NCI-H1092 treated with DMSO at 0.1 percent for 48 hours (cell line): ENCODE data around the gene MARCHF9.

Experiments
- DNase-seq: peaks from one replicate; lab custom pipeline; 2025; lab: John Stamatoyannopoulos, UW

Gene MARCHF9

GRCh38 chr12:57753756-57754337, 1.1 kb upstream of the MARCHF9 start:
- DNase-seq: no peak

DNA sequence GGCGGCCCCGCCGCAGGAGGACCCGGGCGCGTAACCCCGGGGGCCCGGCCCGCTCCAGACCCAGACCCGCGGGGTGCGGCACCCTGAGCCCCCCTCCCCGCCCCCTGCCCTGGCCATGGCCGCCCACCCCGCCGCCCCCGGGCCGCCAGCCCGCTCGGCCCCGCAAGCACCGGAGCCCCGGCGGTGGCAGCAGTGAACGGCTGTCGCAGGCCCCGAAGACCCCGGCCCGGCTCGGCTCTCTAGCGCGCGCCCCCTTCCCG, 221 bp downstream of the MARCHF9 start:
- no peak for DNase-seq

- no peak for DNase-seq
Observed at GRCh38 chr12:57755454-57756372, 810 bp downstream of the MARCHF9 start.

GRCh38 chr12:57756406-57757341, 1.8 kb downstream of the MARCHF9 start:
- no peak for DNase-seq

GRCh38 chr12:57757771-57758170, 2.9 kb downstream of the MARCHF9 start:
- no peak for DNase-seq

DNA sequence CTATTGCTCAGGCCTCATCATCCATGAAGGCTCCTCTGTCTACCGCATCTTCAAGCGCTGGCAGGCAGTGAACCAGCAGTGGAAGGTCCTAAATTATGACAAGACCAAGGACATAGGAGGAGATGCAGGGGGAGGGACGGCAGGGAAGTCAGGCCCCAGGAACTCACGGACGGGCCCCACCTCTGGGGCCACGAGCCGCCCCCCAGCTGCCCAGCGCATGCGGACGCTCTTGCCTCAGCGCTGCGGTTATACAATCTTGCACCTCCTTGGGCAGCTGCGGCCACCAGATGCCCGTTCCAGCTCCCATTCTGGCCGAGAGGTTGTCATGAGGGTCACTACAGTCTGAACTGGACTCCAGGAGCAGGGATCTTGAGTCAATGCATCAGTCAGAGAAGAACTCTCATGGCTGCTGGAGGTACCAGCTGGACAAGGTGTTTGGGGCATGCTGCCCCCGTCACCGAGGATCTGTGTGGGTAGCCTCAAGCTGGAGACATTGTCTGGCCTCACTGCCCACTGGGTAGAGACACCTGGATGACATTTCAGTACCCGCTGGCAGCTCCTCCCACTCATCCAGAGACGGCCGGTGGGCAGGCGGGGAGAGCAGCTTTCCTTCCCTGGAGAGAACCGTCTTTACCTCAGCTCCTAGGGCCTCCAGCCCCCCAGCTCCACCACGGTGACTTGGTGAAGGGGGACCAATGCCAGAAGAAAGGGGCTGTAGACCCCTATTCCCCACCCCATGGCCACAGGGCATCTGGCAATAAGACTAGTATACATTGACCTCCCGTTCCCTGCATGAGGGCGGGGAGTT, 3.9 kb downstream of the MARCHF9 start:
- no peak for DNase-seq

DNA sequence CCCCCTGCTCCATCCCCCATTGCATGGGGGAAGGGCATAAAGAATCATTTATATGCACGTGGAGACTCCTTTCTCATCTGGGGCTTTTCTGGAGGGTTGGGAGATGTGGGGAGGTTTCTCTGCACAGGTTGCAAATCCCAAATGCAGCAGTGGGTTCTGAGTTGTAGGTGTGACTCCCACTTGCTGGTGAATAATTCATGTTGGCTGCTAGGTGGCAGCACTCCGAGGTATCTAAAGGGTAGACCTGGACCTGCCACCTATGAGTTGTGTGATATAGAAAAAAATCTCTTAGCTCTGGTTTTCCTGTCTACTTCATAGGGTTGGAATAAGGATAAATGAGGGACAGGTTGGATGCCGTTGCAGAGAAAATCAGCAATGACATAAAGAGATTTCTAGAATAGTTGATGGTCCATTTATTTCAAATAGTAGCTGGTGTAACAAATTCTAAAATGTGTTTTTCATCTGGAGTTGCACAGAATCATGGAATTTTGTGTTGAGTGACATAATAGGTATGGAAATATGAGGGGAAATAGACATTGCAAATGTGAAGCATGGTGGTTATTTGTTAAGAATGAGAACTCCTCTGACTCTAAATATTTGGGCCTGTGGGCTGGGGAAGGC, 4.6 kb downstream of the MARCHF9 start:
- DNase-seq: no peak

- DNase-seq: no peak
Observed at GRCh38 chr12:57760347-57760982, 5.6 kb downstream of the MARCHF9 start.

DNA sequence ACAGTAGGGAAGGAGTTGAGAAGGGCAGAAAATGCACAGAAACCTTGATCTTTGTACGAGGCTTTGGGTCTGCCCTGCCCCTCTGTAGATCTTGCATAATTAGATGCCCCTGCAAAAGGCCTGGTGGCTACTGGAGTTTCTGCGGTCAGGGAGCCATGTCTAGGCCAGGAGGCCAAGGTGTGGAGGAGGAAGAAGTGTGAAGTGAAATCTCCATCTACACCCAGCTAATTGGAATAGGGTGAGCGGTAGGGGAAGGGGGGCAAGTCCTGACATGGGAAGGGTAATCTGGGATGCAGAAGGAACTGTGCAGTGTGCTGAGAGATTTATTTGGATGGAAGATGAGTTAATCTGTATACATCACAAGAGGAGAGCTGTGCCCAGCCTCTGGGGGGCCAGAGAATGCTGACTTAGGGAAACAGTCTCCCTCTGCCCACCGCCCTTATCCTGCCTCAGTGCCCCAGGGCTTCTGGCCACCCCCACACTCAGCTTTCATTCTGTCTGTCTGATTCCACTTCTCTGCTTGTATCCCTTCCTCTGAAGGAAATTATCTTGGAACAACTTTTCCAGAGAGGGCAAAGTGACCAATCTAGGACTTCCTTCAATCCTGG, 6.6 kb downstream of the MARCHF9 start:
- no peak for DNase-seq

GRCh38 chr12:57762463-57762862, 7.6 kb downstream of the MARCHF9 start:
- no peak for DNase-seq

DNA sequence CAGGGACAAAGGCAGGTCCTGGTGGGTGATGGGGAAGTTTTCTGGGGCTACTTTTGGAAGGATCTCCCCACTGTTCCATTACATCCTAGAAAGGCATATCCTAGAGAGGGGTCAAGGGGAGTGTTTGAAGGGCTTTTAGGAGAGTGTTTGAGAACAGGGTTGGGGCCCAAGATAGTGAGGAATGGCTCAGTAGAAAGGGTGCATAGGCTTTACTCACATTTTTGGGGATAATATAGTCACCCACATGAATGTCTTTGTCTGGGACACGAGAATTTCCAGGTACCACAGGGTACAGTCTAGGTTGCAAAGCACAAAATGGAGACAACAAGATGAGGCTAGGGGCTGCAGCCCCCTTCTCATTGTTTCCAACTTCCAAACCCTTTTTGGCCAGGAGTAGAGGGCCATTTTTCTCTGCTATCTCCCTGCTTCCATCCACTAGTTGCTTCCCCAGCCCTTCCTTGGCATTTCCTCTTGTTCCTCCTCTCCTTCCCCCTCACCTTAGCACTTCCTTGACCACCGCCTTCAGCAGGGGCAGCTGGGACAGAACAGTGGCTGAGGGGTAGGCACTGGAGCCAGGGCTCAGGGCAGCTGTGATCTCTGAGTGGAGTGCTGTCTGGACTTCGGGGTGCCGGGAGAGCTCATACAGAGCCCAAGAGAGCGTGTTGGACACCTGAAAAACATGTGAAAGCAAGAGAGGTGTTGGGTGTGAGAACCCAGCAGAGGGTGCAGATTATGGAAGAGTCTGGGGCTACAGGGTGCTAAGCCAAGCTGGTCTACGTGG, 9.2 kb downstream of the MARCHF9 start:
- no peak for DNase-seq

DNA sequence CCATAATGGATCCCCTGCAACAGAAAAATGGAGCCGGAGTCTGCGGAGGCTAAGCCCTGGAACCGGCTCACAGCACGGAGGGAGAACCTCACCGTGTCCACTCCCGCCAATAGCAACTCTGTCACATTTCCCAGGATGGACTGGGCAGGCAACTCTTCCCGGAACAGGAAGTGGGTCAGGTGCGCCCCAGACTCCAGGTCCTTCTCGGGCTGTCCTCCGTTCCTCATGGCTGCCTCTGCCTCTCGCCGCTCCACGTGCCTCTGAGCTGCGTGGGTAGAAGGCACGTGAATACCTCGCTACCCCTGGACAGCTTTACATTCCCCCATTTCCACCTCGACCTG, 9.7 kb downstream of the MARCHF9 start:
- no peak for DNase-seq

- DNase-seq: no peak
Observed at GRCh38 chr12:57765003-57765697, 10.2 kb downstream of the MARCHF9 start.

DNA sequence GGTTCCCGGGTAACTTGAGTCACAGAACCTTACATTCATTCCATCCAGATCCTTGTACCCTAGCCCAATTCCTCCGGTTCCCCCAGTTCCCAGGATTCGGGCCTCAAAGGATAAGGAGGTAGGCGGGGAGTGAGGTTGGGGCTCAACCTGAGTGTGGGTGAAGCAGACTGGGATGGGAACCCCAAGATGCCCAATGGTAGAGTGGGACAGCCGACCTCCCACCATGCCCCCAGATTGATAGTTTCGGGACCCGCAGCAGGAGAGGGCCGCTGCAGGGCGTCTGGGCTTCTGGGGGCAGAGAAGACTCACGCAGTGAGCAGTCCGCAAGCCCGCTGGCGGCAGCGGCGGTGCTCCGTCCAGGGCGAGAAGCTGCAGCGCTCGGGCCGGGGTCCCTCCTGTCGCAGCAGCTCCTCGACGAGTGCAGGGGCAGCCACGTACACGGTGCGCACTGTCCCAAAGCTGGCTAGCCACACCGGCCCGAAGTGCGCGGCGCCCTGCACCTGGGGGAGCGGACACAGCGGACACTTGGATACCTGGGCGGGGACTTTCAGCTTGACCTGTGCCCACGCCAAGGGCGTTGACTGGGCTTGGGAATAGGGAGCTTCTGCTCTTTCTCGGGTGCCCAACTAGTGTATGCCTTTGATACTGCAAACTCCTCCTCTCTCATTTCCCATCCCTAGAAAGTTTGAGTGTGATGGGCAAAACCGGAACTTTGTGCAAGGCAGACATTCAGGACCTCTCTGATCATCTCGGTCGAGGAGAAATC, 11.0 kb downstream of the MARCHF9 start:
- DNase-seq: no peak

GRCh38 chr12:57766464-57767304, 11.8 kb downstream of the MARCHF9 start, which contains the start of gene CYP27B1:
Gene CYP27B1 (minus strand): TSS chr12:57767078. CDS start chr12:57767041, 37 bp downstream.
- peak; percentile 12 for DNase-seq

DNA sequence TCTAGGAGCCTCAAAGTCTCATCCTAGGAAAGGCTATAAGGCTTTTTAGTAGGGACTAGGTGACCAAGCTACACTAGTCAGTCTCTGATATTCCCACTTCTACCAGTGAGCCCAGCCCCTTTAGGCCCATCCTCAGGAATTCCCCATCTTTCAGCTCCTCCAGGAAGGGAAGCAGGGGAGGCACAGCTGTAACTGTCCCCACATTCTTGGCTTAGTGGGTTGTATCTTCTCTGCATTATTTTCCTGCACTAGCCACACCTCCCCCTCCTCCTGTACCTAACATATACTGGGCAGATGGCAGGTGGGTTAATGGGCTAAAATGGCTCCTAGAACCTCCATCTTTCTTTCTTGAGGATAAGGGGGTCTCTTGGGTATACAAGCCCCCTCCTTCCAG, 12.4 kb downstream of the MARCHF9 start:
- no peak for DNase-seq

GRCh38 chr12:57767876-57768275, 13.0 kb downstream of the MARCHF9 start:
- DNase-seq: no peak
